Pancreas (tissue), 10 donors: ENCODE results near the gene CEP128. TPM values are rescaled to one million over a fixed set of nuclear protein-coding genes. Genes with fewer than 3 reads are reported as not detected.

Source experiments
- ATAC-seq, 4 donors: fragments of 200-7000 bp; cut with Tn5 transposase; one replicate each; pipeline versions ENCODE4 v1.8.0 to v1.9.1; 2020; ENCODE audit warnings: mild to moderate bottlenecking in 4 of 4, moderate library complexity in 4 of 4
- DNase-seq, 6 donors: peaks; one replicate each; pipeline ENCODE4 v3.0.0-alpha.2; 2020
- FAIRE-seq: peaks from 2 replicates; lab custom pipeline; 2012; peaks lifted over from hg19 to GRCh38; lab: Jason Lieb, UNC
- H3K27ac ChIP-seq, 4 donors: fragments of 200-600 bp; sonication (generic); 1 replicate in 3 of 4; 2 replicates in 1 of 4; pipeline versions ENCODE4 v1.5.0 to v1.8.0; 2020
- H3K27me3 ChIP-seq, 4 donors: fragments of 200-600 bp; one replicate each; pipeline ENCODE4 v1.8.0; 2021
- H3K36me3 ChIP-seq, 3 donors: fragments of 200-600 bp; sonication (generic) in 1 of 3; one replicate each; pipeline versions ENCODE4 v1.5.0 to v1.8.0; 2020 to 2021
- H3K4me1 ChIP-seq, 3 donors: fragments of 200-600 bp; one replicate each; pipeline ENCODE4 v1.8.0; 2021
- H3K4me3 ChIP-seq, 4 donors: fragments of 200-600 bp; sonication (generic) in 2 of 4; one replicate each; pipeline versions ENCODE4 v1.5.0 to v1.8.0; 2020 to 2021
- H3K9me3 ChIP-seq, 4 donors: fragments of 200-600 bp; one replicate each; pipeline ENCODE4 v1.8.0; 2021
- WGBS, 2 donors: extraction: QIAGEN DNeasy Blood & Tissue Kit; methylation state at CpG; one replicate each; pipeline ENCODE4 v1.1.7; 2013; 5-methylcytosine and 5-hydroxymethylcytosine counted together
- intact Hi-C, 3 donors: fragments of 100-400 bp; cut with DNase I; formaldehyde crosslinking; loops; one replicate each; pipeline versions ENCODE4 v1.11.1 to v1.14.2; 2022
- polyA plus RNA-seq, 2 donors: library from polyadenylated mRNA; stranded (reverse); fragments of 200-250 nt; gene quantifications; one replicate each; pipeline ENCODE4 v1.2.3, GENCODE V29; 2013
- total RNA-seq, 6 donors: library from RNA; stranded (reverse); fragmentation: NEBNext Ultra II Directional in 4 of 6; extraction: Animal tissue kit (Norgen Biotek cat#: 25700) in 4 of 6; gene quantifications; one replicate each; pipeline versions ENCODE4 v1.2.1 to v1.2.4, GENCODE V29; 2021 to 2023
- TF ChIP-seq, protein P1 (sequence below), 4 donors: fragments of 200-600 bp; sonication (generic) in 3 of 4; IDR thresholded peaks; one replicate each; pipeline versions ENCODE4 v1.5.0 to v1.8.0; 2021; ENCODE audit warnings: antibody characterized with exemption in 4 of 4
- donor health status: healthy with polysubstance abuse.
- donor health status: DM: no; HTN: no; CAD: no; lungs with moderate emphysema.
- donor health status: DM: no; HTN: no; CAD: no.
- donor health status: control.
- donor health status: control.
- donor health status: Bipolar disorder and iron deficiency.
- donor health status: DM: yes; HTN: yes; CAD: no.
- donor health status: DM: no; HTN: no; CAD: no.
- donor health status: DM: no; HTN: no; CAD: no.
- donor health status: DM: yes; HTN: yes; CAD: no.

Gene CEP128
- total and polyA plus RNA-seq, 8 donors = 0.92 to 2.8 (median 2.0) TPM

- no peak for ATAC-seq
- intact Hi-C loops = no loop called here
- Histone ChIP-seq H3K36me3 (no peaks in the 10 kb centered on the region), H3K27ac (no peak overlapping the region), H3K9me3 (no peaks in the 10 kb centered on the region), H3K27me3 (no peaks in the 10 kb centered on the region), H3K4me3 (no peak overlapping the region), H3K4me1 (no peaks in the 10 kb centered on the region)
- no peak for FAIRE-seq
- TF ChIP-seq, protein P1, sequence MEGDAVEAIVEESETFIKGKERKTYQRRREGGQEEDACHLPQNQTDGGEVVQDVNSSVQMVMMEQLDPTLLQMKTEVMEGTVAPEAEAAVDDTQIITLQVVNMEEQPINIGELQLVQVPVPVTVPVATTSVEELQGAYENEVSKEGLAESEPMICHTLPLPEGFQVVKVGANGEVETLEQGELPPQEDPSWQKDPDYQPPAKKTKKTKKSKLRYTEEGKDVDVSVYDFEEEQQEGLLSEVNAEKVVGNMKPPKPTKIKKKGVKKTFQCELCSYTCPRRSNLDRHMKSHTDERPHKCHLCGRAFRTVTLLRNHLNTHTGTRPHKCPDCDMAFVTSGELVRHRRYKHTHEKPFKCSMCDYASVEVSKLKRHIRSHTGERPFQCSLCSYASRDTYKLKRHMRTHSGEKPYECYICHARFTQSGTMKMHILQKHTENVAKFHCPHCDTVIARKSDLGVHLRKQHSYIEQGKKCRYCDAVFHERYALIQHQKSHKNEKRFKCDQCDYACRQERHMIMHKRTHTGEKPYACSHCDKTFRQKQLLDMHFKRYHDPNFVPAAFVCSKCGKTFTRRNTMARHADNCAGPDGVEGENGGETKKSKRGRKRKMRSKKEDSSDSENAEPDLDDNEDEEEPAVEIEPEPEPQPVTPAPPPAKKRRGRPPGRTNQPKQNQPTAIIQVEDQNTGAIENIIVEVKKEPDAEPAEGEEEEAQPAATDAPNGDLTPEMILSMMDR (IDR thresholded peaks at IDR 0.05) = no peak
- no peak for DNase-seq
- WGBS, 2 donors = 87 to 89% methylated on average over 4 of the region's 4 CpGs
Measured at GRCh38 chr14:80545935-80546854, 395.3 kb downstream of the CEP128 start.

DNA sequence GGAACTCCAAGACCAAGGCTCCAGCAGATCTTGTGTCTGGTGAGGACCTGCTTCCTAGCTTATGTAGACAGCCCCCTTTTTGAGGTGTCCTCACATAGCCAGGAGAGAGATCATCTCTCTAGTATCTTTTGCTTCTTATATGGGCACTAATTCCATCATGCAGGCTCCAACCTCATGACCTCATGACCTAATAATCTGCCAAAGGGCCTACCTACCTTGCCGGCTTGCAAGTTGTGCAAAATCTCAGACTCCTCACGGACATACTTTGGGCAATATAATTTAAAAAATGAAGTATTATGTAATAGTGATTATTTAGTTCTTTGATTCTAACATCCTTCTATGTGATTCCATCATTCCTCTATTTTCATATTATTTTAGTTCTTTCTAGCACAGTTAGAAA lies 397.2 kb downstream of the CEP128 start:
- H3K4me1 ChIP-seq = no peaks in the 10 kb centered on the region
- TF ChIP-seq, protein P1 (IDR thresholded peaks at IDR 0.05) = no peak
- FAIRE-seq = no peak
- no peak for DNase-seq
- ATAC-seq = no peak
- intact Hi-C loops = no loop called here
- no peak overlapping the region for H3K4me3 ChIP-seq
- no peaks in the 10 kb centered on the region for H3K36me3 ChIP-seq
- WGBS, 2 donors = 88 to 97% methylated on average over 2 of the region's 2 CpGs
- no peaks in the 10 kb centered on the region for H3K9me3 ChIP-seq
- no peaks in the 10 kb centered on the region for H3K27me3 ChIP-seq
- H3K27ac ChIP-seq = no peak overlapping the region

GRCh38 chr14:80543211-80543610 lies 398.3 kb downstream of the CEP128 start:
- no peaks in the 10 kb centered on the region for H3K9me3 ChIP-seq
- H3K27ac ChIP-seq = no peak overlapping the region
- TF ChIP-seq, protein P1 (IDR thresholded peaks at IDR 0.05) = no peak
- H3K36me3 ChIP-seq = no peaks in the 10 kb centered on the region
- WGBS, 2 donors = 75 to 76% methylated on average over 2 of the region's 2 CpGs
- no peaks in the 10 kb centered on the region for H3K27me3 ChIP-seq
- no peaks in the 10 kb centered on the region for H3K4me1 ChIP-seq
- FAIRE-seq = no peak
- H3K4me3 ChIP-seq = no peak overlapping the region
- intact Hi-C loops = no loop called here
- no peak for DNase-seq
- ATAC-seq = no peak

DNA sequence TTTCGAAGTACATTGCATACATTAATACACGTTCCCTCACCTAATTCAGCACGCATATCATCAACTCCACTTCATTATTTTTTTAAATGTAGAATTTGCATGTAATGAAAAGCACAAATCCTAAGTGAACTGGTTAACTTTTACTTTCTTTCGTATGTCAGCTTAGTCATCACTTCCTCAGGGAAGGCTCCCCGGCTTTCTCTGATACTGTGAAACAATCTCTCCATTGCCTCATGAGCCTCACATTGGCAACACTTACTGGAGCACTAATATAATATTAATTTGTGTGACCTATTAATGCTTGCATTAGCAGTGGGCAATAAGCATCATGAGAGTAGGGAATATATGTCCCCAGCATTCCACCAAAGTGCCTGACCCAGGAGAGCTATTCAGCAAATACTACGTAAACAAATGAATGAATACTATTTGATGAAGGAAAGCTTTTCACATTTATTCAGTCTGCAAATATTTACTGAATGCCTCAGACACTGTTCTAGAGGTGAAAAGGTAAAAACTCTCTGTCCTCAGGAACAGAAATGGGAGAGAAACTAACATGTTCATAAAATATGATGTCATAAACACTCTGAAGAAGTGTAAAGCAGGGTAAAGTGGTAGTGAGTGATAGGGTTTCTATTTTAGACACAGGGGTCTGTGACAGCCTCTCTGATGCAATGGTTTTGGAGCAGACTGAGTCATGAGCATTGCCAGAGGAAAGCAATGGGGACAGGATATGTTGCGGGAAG lies 402.7 kb downstream of the CEP128 start:
- WGBS, 2 donors = 88 to 93% methylated on average over 7 of the region's 7 CpGs
- H3K4me1 ChIP-seq = no peaks in the 10 kb centered on the region
- H3K9me3 ChIP-seq = no peaks in the 10 kb centered on the region
- DNase-seq = no peak
- no peak overlapping the region for H3K4me3 ChIP-seq
- intact Hi-C loops = no loop called here
- TF ChIP-seq, protein P1 (IDR thresholded peaks at IDR 0.05) = no peak
- no peak overlapping the region for H3K27ac ChIP-seq
- no peak for FAIRE-seq
- H3K36me3 ChIP-seq = no peaks in the 10 kb centered on the region
- H3K27me3 ChIP-seq = no peaks in the 10 kb centered on the region
- ATAC-seq = no peak
